Inflammatory macrophage treated with lipopolysaccharide for 4 hours (primary cell): ENCODE data around the gene PRR7.

ENCODE experiments used
- DNase-seq: peaks from one replicate; pipeline ENCODE4 v3.0.0-alpha.2; 2020

Gene PRR7

GRCh38 chr5:177437623-177438022 is 9.0 kb upstream of the PRR7 start:
- no peak for DNase-seq

GRCh38 chr5:177438468-177438867 is 8.1 kb upstream of the PRR7 start:
- DNase-seq = no peak

GRCh38 chr5:177439518-177440053 is 7.0 kb upstream of the PRR7 start:
- DNase-seq = no peak

DNA sequence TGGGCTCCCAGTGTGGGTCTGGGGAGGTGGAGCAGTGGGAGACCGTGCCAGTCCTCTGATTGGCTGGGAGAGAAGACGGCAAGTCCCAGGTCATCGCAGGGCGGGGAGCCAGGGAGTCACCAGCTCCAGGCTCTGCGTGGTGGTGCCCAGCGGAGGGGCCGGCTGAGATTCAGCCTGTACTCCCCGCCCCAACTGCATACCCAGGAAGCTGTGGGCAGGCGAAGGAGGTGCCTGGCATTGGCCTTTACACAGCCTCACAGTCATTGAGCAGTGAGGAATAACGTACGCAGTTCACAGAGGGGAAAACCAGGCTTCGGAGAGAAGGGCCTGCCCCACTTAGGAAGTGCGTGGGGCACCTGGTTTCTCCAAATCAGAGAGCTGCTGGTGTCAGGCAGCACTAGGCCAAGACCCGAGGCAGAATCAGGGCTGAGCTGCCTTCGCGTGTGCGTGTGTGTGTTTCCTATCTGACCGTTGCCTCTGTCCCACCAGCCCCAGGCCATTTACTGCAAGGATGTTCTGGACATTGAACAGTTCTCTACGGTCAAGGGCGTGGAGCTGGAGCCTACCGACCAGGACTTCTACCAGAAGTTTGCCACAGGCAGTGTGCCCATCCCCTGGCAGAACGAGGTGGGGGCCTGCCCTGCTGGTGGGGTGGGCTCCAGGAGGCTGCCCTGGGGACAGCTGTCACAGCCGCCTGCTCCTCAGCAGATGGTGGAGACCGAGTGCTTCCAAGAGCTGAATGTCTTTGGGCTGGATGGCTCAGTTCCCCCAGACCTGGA is 6.2 kb upstream of the PRR7 start:
- DNase-seq = no peak

GRCh38 chr5:177440990-177441780 is 5.4 kb upstream of the PRR7 start:
- no peak for DNase-seq

DNA sequence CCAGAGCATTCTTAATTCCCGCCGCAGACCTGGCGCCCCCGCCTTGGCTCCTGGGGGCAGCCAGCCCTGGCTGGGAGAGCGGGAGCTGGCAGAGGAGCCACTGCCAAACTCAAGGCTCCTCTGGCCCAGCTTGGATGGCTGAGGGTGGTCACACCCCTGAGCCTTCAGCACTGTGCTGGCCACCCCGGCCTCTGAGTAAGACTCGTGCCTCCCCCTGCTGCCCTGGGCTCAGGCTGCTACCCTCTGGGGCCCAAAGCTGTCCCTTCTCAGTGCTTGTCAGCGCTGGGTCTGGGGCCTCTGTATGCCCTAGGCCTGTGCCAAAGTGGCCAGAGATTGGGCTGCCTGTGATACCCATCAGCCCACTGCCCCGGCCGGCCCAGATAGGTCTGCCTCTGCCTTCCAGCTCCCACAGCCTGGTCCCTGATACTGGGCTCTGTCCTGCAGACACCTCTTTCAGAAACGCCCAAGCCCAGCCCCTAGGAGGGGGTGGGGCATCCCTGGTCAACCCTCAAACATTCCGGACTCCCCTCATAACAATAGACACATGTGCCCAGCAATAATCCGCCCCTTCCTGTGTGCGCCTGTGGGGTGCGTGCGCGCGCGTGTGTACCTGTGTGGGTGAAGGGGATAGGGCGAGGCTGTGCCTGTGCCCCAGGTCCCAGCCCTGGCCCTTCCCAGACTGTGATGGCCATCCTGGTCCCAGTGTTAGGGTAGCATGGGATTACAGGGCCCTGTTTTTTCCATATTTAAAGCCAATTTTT is 4.4 kb upstream of the PRR7 start:
- DNase-seq = no peak

- no peak for DNase-seq
Measured at GRCh38 chr5:177443144-177443983, 3.2 kb upstream of the PRR7 start.

DNA sequence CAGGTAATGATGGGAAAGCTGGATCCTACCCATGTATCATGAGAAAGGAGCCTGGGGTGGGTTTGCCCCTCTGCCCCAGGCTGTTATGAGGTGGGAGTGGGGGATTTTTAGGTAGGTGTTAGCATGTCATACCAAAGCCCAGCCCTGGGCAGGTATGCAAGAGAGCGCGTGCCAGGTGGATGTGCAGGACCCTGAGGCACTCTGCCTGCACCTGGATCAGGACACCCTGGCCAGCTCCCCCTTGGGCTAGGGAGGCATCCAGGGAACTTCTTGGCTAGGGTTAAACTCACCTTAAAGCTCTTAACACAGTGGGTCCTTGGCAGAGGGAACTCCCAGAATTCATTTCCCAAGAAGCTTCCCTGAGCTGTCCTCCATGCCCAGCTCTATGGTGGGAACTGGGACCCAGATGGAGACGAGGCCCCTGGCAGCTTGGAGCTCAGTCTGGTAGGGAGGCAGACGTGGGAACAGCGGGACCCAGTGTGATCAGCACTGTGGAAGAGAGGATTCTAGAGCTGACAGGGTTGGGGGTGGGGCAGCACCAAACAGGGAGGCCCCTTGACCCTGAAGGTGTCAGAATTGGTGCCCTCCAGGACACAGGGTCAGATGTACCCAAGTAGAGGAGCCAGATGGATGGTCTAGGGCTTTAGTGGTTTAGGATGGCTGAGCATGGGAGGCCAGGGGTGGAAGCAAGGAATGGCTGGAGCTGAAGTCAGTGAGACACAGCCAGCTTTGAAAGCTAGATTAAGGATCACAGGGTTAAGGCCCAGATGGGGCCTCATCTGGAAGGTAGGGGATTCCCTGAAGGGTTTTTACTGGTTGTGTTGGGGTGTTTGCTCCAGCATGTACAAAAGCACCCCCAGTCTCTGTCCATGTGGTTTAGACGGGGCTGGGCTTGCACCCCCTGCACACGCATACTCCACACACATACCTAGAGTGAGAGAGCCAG is 2.2 kb upstream of the PRR7 start:
- no peak for DNase-seq

- DNase-seq = no peak
Measured at GRCh38 chr5:177445052-177445916, 1.3 kb upstream of the PRR7 start.

DNA sequence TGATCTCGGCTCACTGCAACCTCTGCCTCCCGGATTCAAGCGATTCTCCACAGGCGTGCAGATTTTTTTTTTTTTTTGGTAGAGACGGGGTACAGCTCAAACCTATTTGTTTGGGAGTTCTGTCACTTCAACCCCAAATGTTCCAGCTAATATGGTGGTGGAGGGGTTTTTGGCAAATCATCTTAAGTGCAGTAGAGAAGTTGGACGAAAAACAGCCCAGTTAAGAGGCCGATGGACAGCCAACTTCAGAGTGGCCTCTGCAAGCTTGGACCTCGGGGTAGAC is 756 bp upstream of the PRR7 start:
- no peak for DNase-seq

DNA sequence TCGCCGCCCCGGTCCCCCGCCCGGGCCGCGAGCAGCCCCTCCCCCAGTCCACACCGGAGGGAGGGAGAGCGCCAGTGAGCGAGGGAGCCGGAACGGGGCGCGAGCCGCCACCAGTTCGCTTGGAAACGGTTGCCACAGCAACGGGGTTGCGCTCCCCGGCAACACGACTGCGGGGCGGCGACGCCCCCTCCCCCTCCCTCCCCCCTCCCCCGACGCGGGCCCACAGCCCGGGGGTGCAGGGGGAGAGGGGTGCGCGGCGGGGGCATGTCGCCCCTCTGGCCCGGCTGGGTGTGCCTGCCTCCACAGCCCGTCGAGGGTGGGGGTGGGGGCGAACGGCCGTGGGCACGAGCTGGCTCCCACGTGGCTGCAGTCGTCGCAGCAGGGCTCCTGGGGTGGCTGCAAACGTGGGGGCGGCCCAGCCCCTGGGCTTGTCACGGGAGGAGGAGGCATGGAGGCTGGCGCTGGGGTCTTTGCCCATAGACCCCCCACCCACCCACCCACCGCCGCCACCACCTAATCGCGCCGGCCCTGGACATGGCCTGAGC is 524 bp downstream of the PRR7 start:
- no peak for DNase-seq

DNA sequence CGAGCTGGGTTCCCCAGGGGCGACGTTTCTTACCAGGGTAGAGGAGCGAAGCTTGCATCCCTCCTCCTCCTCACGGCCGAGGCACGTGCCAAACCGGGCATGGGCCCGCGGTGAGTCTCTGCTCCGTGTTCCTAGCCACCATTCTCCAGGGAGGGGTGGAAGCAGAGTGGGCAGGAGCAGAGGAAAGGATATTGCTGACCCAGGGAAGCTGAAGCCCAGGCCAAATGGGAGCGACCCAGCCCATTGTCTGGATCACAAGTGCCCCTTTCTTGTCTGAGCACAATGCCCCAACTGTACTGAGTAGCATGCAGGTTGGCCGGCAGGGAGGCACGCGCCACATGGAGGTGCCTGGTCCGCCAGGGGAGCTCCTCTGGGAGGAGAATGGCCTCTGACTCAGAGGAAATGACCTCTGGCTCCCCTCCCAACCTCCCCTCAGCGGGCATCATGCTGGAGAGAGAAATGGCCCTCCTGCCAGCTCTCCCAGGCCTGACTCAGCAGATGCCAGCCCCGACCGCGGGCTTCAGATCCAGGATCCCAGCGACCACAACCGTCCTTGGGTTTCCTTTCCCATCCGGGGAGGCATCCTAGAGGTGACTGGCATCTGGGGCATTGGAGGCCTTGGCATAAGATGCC is 1.1 kb downstream of the PRR7 start:
- no peak for DNase-seq

DNA sequence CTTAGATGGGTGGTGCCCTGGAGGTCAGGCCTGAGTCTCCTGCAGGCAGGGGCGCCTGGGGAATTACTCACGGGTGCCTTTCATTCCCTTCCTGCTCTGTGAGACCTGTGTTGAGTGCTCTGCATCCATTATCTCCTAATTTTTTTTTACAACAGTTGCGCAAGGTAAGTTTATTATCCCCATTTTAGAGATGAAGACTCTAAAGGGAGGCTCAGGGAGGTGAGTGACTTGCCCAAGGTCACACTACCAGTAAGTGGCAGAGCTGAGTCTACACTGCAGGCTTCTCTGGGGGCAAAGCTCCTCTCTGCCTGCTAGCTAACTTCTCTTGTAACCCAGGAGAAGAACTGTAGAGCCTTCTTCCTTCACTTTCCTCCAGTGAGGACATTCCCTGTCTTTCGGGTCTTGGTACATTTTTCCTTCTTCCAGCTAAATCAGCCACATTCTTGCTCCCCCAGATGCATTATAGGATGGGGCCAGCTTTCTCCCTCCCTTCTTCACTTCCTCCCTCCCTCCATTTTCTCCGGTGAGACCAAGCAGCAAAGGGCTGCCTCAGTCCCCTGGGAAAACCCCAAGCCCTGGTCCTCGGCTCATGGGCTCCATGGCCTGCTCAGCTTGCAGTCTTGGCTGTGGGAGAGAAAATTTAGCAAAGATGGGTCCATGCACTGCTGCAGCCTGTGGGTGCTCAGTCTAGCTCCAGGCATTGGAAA is 1.8 kb downstream of the PRR7 start:
- no peak for DNase-seq

DNA sequence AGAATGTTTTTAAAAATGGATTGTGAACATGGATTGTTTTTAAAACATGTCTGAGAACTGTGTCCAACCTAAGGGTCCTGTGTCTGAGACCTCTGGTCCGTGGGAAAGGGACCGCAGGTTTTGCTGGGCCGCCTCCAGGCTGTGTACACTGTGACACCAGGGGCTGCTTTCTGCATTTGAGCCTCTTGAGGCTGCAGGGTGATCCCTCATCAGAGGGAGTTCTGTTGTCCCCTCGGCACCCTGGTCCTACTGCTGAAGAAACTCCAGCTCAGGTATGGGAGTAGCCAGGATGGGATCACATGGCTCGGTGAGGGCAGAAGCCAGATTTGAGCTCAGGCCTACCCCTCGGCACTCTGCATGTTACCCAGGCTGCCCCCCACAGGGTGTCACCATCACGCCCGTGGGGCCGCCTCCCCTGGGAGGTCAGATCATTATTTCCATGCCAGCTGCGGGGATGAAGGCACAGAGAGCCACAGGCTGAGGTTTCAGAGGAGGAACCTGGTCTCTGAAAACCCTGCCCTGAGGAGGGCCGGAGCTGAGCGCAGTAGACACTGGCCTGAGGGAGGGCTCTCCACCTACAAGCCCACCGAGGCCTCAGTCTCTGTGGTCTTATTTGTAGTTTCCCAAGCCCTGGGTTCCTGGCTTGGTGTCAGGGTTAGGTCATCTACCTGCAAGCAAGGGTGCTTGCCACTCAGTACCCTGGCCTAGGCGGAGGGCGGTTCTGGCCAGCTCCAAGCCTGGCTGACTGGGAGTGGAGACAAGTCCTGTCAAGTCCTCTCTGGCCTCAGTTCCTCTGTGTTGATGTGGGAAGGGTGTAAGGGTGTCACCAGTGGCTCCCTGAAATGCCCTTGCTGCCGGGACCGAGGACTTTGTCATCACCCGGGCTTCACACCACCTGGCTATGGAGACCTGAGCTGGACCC is 2.8 kb downstream of the PRR7 start:
- DNase-seq = no peak

- no peak for DNase-seq
Measured at GRCh38 chr5:177450667-177451424, 4.2 kb downstream of the PRR7 start.

GRCh38 chr5:177452688-177453638 is 6.3 kb downstream of the PRR7 start:
- no peak for DNase-seq
